A549 (cell line): ENCODE measurements around the gene ADCY1.

Experiments
- MAZ ChIP-seq: fragments of 150-350 bp; IDR thresholded peaks from 2 replicates; pipeline ENCODE4 v1.6.1; 2014; ENCODE audit warnings: antibody characterized with exemption, low read depth, low read length, borderline replicate concordance
- MYC ChIP-seq: IDR thresholded peaks from 2 replicates; pipeline ENCODE4 v1.6.1; 2012; ENCODE audit warnings: mild to moderate bottlenecking, inconsistent platforms, low read length, improper control_type of control experiment, borderline replicate concordance
- POLR2A ChIP-seq: IDR thresholded peaks from 2 replicates; pipeline ENCODE4 v1.6.1; 2012; ENCODE audit warnings: mild to moderate bottlenecking, low read length
- POLR2AphosphoS2 ChIP-seq: conservative IDR thresholded peaks from 2 replicates; pipeline ENCODE4 v1.6.1; 2012; ENCODE audit warnings: low read length, improper control_type of control experiment, inconsistent platforms
- RAD21 ChIP-seq, 2 experiments: fragments of >200 bp in 1 of 2; sonication (Bioruptor Twin) in 1 of 2; formaldehyde crosslinking in 1 of 2; IDR thresholded peaks in 1 of 2; conservative IDR thresholded peaks in 1 of 2; 2 replicates in 1 of 2; 3 replicates in 1 of 2; pipeline ENCODE4 v1.6.1; 2012 to 2018; ENCODE audit warnings: inconsistent platforms in 1 of 2
- TF ChIP-seq, protein P1 (sequence below): fragments of >200 bp; sonication (Bioruptor Twin); formaldehyde crosslinking; IDR thresholded peaks from 3 replicates; pipeline ENCODE4 v1.5.1; 2016

DNA sequence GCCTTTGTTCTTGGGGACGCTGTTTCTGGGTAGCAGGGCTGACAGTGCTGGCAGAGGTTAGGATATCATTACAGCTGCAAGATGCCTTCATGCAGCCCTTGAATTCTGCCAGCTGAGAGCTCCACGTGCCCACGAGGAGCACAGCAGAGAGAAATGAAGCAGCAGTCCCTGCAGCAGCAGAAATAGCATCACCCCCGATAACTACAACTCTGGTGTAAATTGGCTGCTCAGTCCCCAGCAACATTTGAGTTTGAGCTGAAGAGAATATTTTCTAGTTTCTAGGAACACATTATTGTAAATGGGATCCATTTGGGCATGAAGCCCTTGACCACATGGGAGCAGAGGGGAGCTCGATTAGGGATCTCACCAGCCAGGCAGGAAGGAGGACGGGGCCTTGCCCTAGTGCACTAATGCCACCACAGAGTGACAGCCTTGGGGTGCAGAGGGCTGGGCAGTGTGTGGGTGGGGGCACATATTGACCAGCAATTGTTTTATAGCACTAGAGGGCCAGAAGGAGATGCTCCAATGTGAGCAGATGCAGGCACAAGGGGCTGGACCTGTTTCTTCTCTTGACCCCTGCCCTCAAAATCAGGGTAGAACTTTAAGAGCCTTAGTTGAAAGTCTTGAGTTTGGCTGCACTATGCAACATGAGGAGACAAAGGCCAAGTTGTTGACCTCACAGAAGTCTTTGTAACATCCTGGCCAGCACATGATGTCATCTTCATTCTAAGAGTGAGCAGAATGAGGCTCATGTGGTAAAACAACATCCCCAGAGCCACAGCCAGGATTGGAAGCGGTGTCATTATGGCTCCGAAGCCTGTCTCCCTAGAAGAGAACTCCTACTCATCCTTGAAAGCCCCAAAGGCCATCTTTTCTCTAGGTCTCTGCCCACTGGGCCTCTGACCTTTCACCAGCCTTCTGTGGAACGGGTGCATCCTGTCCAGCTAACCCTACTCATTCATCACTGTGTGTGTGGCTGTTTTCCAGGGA is 52.6 kb downstream of the ADCY1 start:
- TF ChIP-seq, protein P1, sequence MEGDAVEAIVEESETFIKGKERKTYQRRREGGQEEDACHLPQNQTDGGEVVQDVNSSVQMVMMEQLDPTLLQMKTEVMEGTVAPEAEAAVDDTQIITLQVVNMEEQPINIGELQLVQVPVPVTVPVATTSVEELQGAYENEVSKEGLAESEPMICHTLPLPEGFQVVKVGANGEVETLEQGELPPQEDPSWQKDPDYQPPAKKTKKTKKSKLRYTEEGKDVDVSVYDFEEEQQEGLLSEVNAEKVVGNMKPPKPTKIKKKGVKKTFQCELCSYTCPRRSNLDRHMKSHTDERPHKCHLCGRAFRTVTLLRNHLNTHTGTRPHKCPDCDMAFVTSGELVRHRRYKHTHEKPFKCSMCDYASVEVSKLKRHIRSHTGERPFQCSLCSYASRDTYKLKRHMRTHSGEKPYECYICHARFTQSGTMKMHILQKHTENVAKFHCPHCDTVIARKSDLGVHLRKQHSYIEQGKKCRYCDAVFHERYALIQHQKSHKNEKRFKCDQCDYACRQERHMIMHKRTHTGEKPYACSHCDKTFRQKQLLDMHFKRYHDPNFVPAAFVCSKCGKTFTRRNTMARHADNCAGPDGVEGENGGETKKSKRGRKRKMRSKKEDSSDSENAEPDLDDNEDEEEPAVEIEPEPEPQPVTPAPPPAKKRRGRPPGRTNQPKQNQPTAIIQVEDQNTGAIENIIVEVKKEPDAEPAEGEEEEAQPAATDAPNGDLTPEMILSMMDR: no peak
- TF ChIP-seq MAZ (no peak), MYC (no peak), POLR2A (no peak), RAD21 (conservative IDR thresholded peaks at IDR 0.05 in 1 of 2, IDR thresholded peaks at IDR 0.05 in 1 of 2) (no peak), POLR2AphosphoS2 (no peak)
